Esophagus mucosa (tissue), 1 donor: ENCODE results near the gene SLC25A34. TPM values are rescaled to one million over a fixed set of nuclear protein-coding genes. Genes with fewer than 3 reads are reported as not detected.
A peak's percentile ranks its signal among the peaks of the same experiment; 100 is the strongest.

Experiments
- ATAC-seq: fragments of 200-7000 bp; cut with Tn5 transposase; one replicate; pipeline ENCODE4 v1.9.1; 2020
- total RNA-seq: library from RNA; stranded (reverse); gene quantifications from one replicate; pipeline ENCODE4 v1.2.4, GENCODE V29; 2023
- donor health status: DM: yes; HTN: yes; CAD: no.

The SLC25A34 gene
- total RNA-seq, 1 donor from 2014 or later, result 0.68 TPM

DNA sequence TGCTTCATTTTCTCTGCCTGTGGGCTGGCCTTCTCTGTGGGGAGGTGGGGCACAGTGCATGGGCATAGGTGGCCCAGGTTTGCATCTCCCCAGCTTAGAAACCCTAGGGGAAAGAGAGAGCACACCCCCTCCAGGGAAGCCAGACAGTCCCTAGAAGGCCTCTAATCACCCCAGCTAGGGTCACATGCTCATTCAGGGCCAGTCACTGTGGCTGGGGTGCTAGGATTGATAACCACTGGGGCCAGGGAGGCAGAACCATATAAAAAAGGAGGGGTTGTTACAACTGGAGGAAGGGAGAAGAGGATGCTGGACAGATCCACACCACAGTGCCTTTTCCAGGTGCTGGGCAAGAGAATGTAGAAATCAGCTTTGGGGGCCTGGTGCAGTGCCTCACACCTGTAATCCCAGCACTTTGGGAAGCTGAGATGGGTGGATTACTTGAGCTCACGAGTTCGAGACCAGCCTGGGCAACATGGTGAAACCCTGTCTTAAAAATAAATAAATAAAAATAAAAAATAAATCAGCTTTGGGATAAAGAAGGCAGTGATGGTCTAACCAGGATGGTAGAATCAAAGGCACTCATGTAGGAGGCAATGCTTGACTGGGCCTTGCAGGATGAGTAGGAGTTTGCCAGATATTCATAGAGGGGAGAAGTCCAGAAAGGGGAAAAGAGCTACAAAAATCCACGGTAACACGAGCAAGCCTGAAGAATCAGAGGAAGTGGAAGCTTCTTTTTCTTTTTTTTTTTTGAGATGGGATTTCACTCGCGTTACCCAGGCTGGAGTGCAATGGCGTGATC is 42.0 kb downstream of the SLC25A34 start:
- no peak for ATAC-seq

DNA sequence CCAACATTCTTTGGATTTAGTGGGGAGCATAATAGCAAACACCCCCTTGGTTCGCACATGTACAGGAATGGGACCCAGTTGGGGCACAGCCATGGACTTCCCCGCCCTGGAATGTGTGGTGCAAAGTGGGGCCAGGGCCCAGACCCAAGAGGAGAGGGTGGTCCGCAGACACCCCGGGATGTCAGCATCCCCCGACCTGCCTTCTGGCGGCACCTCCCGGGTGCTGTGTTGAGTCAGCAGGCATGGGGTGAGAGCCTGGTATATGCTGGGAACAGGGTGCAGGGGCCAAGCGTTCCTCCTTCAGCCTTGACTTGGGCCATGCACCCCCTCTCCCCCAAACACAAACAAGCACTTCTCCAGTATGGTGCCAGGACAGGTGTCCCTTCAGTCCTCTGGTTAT is 49.6 kb downstream of the SLC25A34 start:
- ATAC-seq, result peak; percentile 2

- peak; percentile 35 for ATAC-seq
These were observed 50.5 kb downstream of the SLC25A34 start for GRCh38 chr1:15786581-15786980.

DNA sequence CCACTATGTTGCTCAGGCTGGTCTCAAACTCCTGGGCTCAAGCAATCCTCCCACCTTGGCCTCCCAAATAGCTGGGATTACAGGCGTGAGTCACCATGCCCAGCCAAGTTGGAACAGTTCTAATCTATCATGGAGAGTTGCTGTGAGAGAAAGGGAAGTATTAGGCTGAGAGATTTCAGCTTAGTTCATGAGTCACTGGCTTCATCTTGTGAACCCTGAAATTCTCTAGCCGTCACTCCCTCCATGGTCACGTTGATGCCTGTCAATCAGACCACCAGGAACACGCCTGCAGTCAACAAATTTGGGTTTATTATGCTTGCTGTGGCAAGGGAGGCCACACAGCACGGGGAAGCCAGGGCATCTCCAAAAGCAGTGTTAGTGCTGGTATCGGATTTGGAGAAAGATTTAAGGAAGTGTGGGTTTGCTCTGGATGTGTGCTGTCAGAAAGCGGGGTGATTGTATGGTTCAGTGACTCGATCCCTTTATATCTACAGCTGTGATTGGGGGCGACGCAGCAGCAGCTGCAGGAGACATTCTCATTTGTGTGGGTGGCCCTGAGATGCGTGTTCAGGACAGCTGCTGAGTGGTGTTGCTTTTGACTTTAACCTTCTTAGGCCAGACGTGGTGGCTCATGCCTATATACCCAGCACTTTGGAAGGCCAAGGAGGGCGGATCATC is 52.7 kb downstream of the SLC25A34 start:
- ATAC-seq, result peak; percentile 76

Other genes starting within 250 kb of the SLC25A34 start
- gene CASP9, start 212.0 kb upstream of the SLC25A34 start, total RNA-seq, result 10.1 TPM
- gene DNAJC16, start 209.4 kb upstream of the SLC25A34 start, total RNA-seq, result 19.8 TPM
- gene AGMAT, start 151.2 kb upstream of the SLC25A34 start, total RNA-seq, result 1.4 TPM
- 49.9 TPM for gene DDI2, start 118.8 kb upstream of the SLC25A34 start, total RNA-seq
- gene PLEKHM2, start 51.9 kb upstream of the SLC25A34 start, total RNA-seq, result 54.7 TPM
- gene TMEM82, start 6.2 kb downstream of the SLC25A34 start, total RNA-seq, result not detected
- gene FBLIM1, start 22.5 kb downstream of the SLC25A34 start, total RNA-seq, result 56.5 TPM
- gene UQCRHL, start 71.4 kb downstream of the SLC25A34 start, total RNA-seq, result 1.6 TPM
- 25.1 TPM for gene SPEN, start 111.4 kb downstream of the SLC25A34 start, total RNA-seq
- gene ZBTB17, start 239.8 kb downstream of the SLC25A34 start, total RNA-seq, result 26.5 TPM